GM15510 (cell line): ENCODE measurements around the gene EXOC4.

Source experiments
- POLR2A ChIP-seq: IDR thresholded peaks from 3 replicates; pipeline ENCODE4 v1.6.1; 2011; ENCODE audit warnings: borderline replicate concordance; ENCODE audit not compliant: insufficient read length; ENCODE audit errors: extremely low read depth

EXOC4 gene

DNA sequence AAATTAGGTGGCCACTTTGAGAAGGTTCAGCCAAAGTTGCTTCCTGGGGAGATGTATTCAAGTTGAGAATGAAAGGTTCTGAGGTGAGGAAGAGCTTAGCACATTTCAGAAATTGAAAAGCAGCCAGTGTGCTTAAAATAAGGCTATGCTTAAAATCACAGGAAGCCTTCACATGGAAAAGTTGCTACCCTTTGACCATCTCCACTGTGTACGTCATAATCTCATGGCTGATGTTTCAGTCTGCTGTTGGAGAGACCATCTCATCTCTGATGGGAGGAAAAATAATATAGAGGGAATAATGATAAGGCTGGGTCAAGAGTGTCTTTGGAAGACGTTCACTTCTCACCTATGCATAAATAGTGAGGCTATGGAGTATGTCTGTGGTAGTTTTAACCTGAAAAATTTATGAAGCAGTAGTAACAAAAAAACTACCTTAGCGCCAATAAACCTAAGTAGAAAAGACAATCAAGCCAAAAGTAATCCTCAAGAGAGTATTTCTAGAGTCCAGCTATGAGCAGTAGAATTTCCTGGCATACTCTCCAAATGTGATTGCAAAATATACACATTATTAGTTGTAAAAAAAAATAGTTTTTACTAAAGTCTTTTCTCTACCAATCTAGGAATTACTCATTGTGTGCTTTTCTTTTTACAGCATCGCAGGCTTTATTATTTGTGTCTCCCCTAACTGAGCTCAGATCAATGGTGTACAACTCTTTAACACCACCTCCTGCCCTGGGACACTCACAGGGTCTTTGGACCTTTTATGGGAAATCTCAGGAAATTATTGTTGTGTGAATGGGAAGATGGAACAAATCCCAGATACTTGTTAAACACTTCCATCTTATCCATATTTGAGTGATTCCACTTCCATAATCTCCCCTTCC, 439.1 kb downstream of the EXOC4 start:
- TF ChIP-seq POLR2A, result no peak

DNA sequence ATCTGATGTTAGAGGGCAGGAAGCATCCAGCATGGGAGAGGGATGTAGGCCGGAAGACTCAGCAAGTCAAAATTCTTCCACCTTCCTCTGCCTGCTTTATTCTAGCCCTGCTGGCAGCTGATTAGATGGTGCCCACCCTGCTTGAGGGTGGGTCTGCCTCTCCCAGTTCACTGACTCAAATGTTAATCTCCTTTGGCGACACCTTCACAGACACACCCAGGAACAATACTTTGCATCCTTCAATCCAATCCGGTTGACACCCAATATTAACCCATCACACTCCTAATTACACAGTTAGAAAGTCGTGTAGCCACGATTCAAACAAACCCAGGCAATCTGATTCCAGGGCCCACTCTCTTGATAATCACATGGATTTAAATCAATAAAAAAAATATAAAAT, 440.4 kb downstream of the EXOC4 start:
- no peak for TF ChIP-seq POLR2A

DNA sequence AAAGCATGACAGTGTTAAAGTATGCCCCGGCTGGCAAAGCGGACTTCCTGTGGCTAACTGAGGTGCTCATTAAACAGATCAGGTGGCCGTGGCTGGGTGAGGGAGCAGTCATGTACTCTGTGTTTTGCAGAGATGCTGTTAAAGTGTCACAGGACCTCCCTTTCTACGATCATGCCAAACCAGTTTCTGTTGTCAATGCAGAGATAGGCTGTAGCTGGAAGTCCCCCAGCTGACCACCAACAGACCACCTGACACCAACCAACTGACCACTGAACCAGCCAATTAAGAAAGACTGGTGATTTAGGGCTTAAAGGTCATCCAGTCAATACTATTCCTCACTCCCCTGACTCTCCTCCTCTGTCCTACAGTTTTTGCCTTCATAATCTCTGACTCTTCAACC, 443.2 kb downstream of the EXOC4 start:
- TF ChIP-seq POLR2A, result no peak

GRCh38 chr7:133697585-133697984, 444.7 kb downstream of the EXOC4 start:
- no peak for TF ChIP-seq POLR2A

DNA sequence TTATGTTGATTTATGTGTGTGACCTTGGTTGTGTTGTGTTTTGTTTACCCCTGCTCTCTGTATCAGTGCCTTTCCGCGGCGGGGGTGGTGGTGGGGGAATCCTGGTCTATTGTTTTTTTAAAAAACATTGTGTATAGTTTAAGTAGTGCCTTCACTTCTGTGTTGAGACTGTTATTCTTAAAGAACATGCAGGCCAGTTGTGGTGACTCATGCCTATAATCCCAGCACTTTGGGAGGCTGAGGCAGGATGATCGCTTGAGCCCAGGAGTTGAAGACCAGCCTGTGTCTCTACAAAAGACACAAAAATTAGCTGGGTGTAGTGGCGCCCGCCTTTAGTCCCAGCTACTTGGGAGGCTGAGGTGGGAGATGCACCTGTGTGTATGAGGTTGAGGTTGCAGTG, 445.2 kb downstream of the EXOC4 start:
- TF ChIP-seq POLR2A, result no peak

GRCh38 chr7:133699386-133699785, 446.5 kb downstream of the EXOC4 start:
- TF ChIP-seq POLR2A, result no peak

GRCh38 chr7:133702078-133702477, 449.2 kb downstream of the EXOC4 start:
- TF ChIP-seq POLR2A, result no peak

DNA sequence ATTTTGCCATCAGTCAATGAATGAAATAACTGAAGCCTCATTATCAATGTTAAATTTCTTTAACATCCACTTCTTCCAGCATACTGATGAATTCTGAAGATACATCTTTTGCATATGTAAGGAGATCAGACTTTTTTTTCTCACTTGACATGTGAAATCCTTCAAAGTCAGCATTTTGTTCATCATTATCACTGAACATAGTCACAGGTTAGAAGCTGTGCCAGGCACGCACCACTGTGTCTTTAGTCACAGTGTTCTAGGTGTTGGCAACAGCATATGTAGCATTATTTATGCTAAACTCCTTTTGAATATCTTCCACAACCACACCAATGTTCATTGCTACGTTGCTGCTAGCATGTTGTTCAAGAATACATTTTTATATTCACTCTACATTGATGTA, 450.1 kb downstream of the EXOC4 start:
- no peak for TF ChIP-seq POLR2A

DNA sequence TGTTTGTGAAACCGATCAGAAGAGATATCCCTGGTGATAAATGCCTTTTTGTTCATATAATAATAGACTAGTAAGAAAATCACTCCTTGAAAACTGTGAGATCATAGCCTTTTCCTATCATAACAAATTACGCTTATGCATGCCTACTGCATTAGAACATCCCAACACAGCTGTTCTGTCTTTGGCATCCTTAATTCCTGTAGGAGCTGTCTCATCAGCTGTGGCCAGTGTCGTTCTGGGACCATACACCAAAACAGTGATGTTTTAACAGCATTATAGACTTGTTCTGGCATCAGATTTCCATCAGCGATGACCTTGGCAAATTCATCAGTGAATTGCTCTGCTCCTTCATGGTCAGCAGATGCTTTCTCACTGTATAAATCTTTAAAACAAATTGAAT, 450.7 kb downstream of the EXOC4 start:
- TF ChIP-seq POLR2A, result no peak

DNA sequence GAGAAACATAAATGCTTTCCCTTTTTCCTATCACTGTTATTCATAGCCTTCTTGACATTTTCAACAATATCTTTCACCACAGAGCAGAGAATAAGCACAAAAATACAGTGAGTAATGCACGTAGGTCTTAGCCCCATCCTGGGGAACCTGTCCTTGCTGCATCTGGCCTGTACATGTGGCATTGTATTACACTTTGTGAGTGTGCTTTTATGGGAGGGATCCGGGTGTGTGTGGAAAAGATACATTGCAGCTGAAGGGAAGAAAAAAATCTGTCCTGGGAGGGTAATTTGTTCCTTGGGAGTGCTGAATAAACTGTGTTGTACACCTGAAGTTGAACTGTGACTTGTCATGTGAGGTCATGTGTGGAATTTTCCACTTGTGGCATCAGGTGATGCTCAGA, 451.6 kb downstream of the EXOC4 start:
- no peak for TF ChIP-seq POLR2A

DNA sequence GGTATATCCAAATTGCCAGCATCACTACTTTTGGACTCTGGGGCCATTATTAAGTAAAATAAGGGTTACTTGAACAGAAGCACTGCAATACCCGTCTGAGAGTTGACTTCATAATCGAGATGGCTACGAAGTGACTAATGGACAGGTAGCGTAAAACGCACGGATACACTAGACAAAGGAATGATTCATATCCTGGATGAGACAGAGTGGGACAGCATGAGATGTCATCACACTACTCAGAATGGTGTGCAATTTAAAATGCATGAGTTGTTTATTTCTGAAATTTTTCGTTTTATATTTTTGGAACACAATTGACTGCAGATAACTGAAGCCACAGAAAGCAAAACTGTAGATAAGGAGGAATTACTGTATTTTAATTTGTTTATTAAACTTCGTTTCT, 452.7 kb downstream of the EXOC4 start:
- TF ChIP-seq POLR2A, result no peak

- TF ChIP-seq POLR2A, result no peak
These were observed 453.1 kb downstream of the EXOC4 start for GRCh38 chr7:133706016-133706415.

GRCh38 chr7:133709036-133709880, 456.4 kb downstream of the EXOC4 start:
- TF ChIP-seq POLR2A, result no peak

- no peak for TF ChIP-seq POLR2A
These were observed 459.7 kb downstream of the EXOC4 start for GRCh38 chr7:133712544-133712943.

GRCh38 chr7:133714654-133715053, 461.8 kb downstream of the EXOC4 start:
- no peak for TF ChIP-seq POLR2A

GRCh38 chr7:133718131-133718530, 465.3 kb downstream of the EXOC4 start:
- no peak for TF ChIP-seq POLR2A

DNA sequence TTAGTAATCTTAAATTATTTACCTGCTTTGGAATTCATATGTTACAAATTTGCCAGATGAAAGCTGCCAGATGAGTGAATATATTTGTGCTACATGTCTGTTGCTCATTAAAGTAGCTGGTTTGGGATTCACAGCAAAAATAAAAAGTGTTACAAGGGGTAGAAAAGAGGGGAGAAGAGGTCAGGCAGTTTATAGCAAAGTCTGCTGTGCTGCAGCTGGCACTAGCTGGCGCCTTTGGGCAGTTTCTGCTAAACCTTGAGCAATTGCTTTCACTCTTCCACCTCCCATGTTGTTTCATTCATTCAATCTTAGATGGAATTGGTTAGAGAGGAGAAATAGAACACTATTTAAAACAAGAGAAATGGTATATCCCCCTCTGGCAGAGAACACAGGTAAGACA, 470.2 kb downstream of the EXOC4 start:
- no peak for TF ChIP-seq POLR2A

DNA sequence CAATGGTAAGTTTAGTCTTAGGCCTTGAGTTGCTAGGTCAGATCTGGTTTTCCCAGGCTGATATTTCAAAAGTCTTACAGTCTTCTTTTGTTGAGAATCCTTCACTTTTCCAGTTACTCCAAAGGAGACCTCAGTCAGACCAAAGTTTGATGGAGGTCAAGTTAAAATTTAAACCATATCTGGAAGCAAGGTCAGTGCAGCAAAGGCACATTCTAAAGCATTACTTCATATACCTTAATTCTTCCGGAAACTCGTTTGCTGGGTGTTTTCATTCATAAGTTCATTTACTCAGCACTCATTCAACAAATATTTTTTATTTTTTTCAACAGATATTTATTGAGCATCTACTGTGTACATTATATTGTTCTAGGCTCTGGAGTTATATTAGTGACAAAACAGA, 471.3 kb downstream of the EXOC4 start:
- TF ChIP-seq POLR2A, result no peak
